RWPE1 (cell line): Measurements from ENCODE around the gene C1QTNF12.

Experiments
- CTCF ChIA-PET: fragments of 350-600 bp; sonication (Branson Sonifier 250); formaldehyde crosslinking; extraction: SDS; loops from one replicate; lab custom pipeline; 2021; lab: Yijun Ruan, JAX
- POLR2A ChIA-PET: fragments of 400-600 bp; formaldehyde crosslinking; extraction: SDS; loops from one replicate; lab custom pipeline; 2020; ENCODE audit warnings: antibody characterized with exemption; ENCODE audit not compliant: low non-redundant PET; lab: Yijun Ruan, JAX
- DNase-seq: peaks from one replicate; pipeline ENCODE4 v3.0.0; 2012; ENCODE audit warnings: low spot score
- H3K27ac ChIP-seq: fragments of 450-650 bp; 2 replicates; pipeline ENCODE4 v1.5.1; 2017
- TF ChIP-seq, protein P1 (sequence below): fragments of 450-650 bp; conservative IDR thresholded peaks from 2 replicates; pipeline ENCODE4 v1.5.1; 2017; ENCODE audit warnings: low read depth, mild to moderate bottlenecking

The C1QTNF12 gene

GRCh38 chr1:1262071-1262470 lies 15.5 kb upstream of the C1QTNF12 start:
- TF ChIP-seq, protein P1, sequence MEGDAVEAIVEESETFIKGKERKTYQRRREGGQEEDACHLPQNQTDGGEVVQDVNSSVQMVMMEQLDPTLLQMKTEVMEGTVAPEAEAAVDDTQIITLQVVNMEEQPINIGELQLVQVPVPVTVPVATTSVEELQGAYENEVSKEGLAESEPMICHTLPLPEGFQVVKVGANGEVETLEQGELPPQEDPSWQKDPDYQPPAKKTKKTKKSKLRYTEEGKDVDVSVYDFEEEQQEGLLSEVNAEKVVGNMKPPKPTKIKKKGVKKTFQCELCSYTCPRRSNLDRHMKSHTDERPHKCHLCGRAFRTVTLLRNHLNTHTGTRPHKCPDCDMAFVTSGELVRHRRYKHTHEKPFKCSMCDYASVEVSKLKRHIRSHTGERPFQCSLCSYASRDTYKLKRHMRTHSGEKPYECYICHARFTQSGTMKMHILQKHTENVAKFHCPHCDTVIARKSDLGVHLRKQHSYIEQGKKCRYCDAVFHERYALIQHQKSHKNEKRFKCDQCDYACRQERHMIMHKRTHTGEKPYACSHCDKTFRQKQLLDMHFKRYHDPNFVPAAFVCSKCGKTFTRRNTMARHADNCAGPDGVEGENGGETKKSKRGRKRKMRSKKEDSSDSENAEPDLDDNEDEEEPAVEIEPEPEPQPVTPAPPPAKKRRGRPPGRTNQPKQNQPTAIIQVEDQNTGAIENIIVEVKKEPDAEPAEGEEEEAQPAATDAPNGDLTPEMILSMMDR, result no peak
- H3K27ac ChIP-seq, result peak overlapping the region; percentile 18
- ChIA-PET CTCF (interaction anchor here (0.7 kb wide), 1 partner anchor 15 kb away, joined by 5 read pairs; no protein-coding TSS in a partner anchor), POLR2A (no interaction called here)
- no peak for DNase-seq

- CTCF ChIA-PET, result interaction anchor here (0.6 to 0.8 kb wide), 2 partner anchors 139 to 244 kb away, joined by 3 to 6 read pairs; no protein-coding TSS in a partner anchor
- DNase-seq, result no peak
- POLR2A ChIA-PET, result interaction anchor here (0.7 kb wide), 1 partner anchor 271 kb away, joined by 3 read pairs; no protein-coding TSS in a partner anchor
- TF ChIP-seq, protein P1, result no peak
- H3K27ac ChIP-seq, result peak overlapping the region; percentile 67
These were observed 14.5 kb upstream of the C1QTNF12 start for GRCh38 chr1:1260843-1261560.

DNA sequence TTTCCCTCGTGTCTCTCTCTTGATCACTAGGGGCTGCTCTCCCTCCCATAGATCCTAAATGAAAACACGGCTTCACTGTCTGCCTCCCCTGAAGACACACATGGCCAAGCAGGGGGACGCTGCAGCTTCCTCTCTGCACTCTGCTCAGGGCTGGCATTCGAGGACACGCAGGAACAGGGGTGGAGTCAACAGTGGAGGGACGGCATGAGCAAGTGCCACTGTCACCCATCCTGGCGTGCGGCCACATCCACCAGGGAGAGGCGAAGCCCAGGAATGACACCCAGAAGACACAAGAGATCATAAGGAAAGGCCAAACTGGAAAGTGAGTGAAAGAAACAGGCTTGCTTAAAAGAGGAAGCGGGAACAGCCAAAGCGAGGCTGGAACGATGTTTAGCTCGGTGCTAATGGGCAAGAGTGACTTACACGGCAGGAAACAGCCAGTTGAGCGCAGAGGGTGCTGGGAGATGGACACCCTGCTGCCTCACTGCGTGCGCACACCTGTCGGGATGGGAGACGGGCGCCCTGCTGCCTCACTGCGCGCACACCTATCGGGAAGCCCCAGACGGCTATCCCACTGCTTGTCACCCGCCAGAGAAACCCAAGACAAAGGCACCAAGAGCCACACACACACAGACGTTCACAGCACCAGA lies 13.6 kb upstream of the C1QTNF12 start:
- H3K27ac ChIP-seq, result peak overlapping the region; percentile 67
- POLR2A ChIA-PET, result no interaction called here
- no peak for DNase-seq
- TF ChIP-seq, protein P1, result no peak
- CTCF ChIA-PET, result interaction anchor here (0.6 kb wide), 1 partner anchor 245 kb away, joined by 6 read pairs; no protein-coding TSS in a partner anchor

DNA sequence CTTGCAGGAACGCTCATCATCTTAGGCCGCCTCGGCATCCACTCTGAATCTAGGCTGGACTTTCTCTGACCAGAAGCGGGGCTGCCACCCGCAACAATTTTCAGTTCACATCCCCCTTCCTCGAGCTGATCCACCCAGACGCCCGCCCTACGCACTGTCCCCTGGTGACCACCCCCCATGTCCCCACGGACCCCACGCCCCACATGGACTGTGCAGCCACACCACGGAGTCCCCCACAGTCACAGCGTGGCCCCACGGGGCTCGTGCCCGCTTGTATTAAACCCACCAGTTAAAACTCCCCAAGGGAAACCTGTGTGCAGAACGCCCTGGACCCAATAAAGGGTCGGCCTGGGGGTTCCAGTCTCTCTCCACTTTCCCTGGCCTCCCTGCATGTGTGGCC lies 13.0 kb upstream of the C1QTNF12 start:
- ChIA-PET POLR2A (no interaction called here), CTCF (no interaction called here)
- H3K27ac ChIP-seq, result peak overlapping the region; percentile 67
- TF ChIP-seq, protein P1, result no peak
- no peak for DNase-seq

DNA sequence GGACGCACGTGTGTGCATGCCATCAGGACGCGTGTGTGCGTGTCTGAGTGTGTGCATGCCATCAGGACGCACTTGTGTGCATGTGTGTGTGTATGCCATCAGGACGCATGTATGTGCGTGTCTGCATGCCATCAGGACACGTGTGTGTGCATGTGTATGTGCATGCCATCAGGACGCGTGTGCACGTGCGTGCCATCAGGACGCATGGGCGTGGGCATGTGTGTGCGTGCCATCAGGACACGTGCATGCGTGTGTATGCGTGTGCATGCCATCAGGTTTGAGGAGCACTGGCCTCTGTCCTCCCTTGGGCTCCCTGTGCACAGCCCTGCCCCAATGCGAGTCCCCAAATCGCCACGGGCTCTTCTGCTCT lies 12.6 kb upstream of the C1QTNF12 start:
- CTCF ChIA-PET, result no interaction called here
- POLR2A ChIA-PET, result no interaction called here
- H3K27ac ChIP-seq, result peak overlapping the region; percentile 67
- no peak for DNase-seq
- TF ChIP-seq, protein P1, result no peak
